Stimulated activated CD8-positive, alpha-beta memory T cell treated with anti-CD3 and anti-CD28 coated beads, Interleukin-12 subunit alpha, Interleukin-12 subunit beta, amount 100 ng/mL, for 1 hour (primary cell): ENCODE results near the gene KCNIP4.

Source experiments
- DNase-seq: peaks from one replicate; pipeline ENCODE4 v3.0.0-alpha.2; 2020; ENCODE audit warnings: low read depth

The KCNIP4 gene

GRCh38 chr4:21900211-21900610, 48.4 kb downstream of the KCNIP4 start:
- no peak for DNase-seq

GRCh38 chr4:21898101-21898500, 50.5 kb downstream of the KCNIP4 start:
- DNase-seq: no peak

- DNase-seq: no peak
Observed at GRCh38 chr4:21896767-21897166, 51.8 kb downstream of the KCNIP4 start.

- no peak for DNase-seq
Observed at GRCh38 chr4:21893136-21893535, 55.4 kb downstream of the KCNIP4 start.

- no peak for DNase-seq
Observed at GRCh38 chr4:21890231-21890630, 58.3 kb downstream of the KCNIP4 start.

- no peak for DNase-seq
Observed at GRCh38 chr4:21888195-21888976, 60.2 kb downstream of the KCNIP4 start.

- no peak for DNase-seq
Observed at GRCh38 chr4:21887481-21887880, 61.1 kb downstream of the KCNIP4 start.

GRCh38 chr4:21885770-21886169, 62.8 kb downstream of the KCNIP4 start:
- DNase-seq: no peak

GRCh38 chr4:21885241-21885640, 63.3 kb downstream of the KCNIP4 start:
- DNase-seq: no peak

- DNase-seq: no peak
Observed at GRCh38 chr4:21884615-21885014, 64.0 kb downstream of the KCNIP4 start.

- no peak for DNase-seq
Observed at GRCh38 chr4:21882051-21882839, 66.3 kb downstream of the KCNIP4 start.

- no peak for DNase-seq
Observed at GRCh38 chr4:21879187-21879586, 69.4 kb downstream of the KCNIP4 start.

- DNase-seq: no peak
Observed at GRCh38 chr4:21876711-21877110, 71.9 kb downstream of the KCNIP4 start.

- no peak for DNase-seq
Observed at GRCh38 chr4:21873145-21873544, 75.4 kb downstream of the KCNIP4 start.

GRCh38 chr4:21872101-21872500, 76.5 kb downstream of the KCNIP4 start:
- no peak for DNase-seq

GRCh38 chr4:21869978-21870745, 78.4 kb downstream of the KCNIP4 start:
- DNase-seq: no peak

GRCh38 chr4:21864686-21865085, 83.9 kb downstream of the KCNIP4 start:
- DNase-seq: no peak

- no peak for DNase-seq
Observed at GRCh38 chr4:21862917-21863316, 85.7 kb downstream of the KCNIP4 start.

GRCh38 chr4:21858971-21859370, 89.6 kb downstream of the KCNIP4 start:
- DNase-seq: no peak

- DNase-seq: no peak
Observed at GRCh38 chr4:21856754-21857153, 91.8 kb downstream of the KCNIP4 start.

GRCh38 chr4:21856301-21856700, 92.3 kb downstream of the KCNIP4 start:
- DNase-seq: no peak

GRCh38 chr4:21849077-21849476, 99.5 kb downstream of the KCNIP4 start:
- no peak for DNase-seq

- DNase-seq: no peak
Observed at GRCh38 chr4:21848021-21848420, 100.6 kb downstream of the KCNIP4 start.
